Upper lobe of right lung (tissue), 1 donor: Measurements from ENCODE around the gene KLRC1. TPM values are rescaled to one million over a fixed set of nuclear protein-coding genes. Genes with fewer than 3 reads are reported as not detected.
"Not testable (repeated sequence)": the region's sequence is repeated elsewhere in the genome, so short reads cannot be mapped to it uniquely, and the experiment has no call there.

ENCODE experiments used
- ATAC-seq: fragments of 200-7000 bp; cut with Tn5 transposase; one replicate; pipeline ENCODE4 v1.9.1; 2020; ENCODE audit warnings: mild to moderate bottlenecking, moderate library complexity
- DNase-seq: peaks from one replicate; pipeline ENCODE4 v3.0.0-alpha.2; 2020
- H3K27ac ChIP-seq: fragments of 200-600 bp; one replicate; pipeline ENCODE4 v1.8.0; 2022
- H3K27me3 ChIP-seq: fragments of 200-600 bp; one replicate; pipeline ENCODE4 v1.8.0; 2022; ENCODE audit warnings: mild to moderate bottlenecking
- H3K36me3 ChIP-seq: fragments of 200-600 bp; one replicate; pipeline ENCODE4 v1.8.0; 2022
- H3K4me1 ChIP-seq: fragments of 200-600 bp; one replicate; pipeline ENCODE4 v1.8.0; 2022
- H3K4me3 ChIP-seq: fragments of 200-600 bp; one replicate; pipeline ENCODE4 v1.8.0; 2022; ENCODE audit warnings: mild to moderate bottlenecking
- H3K9me3 ChIP-seq: fragments of 200-600 bp; one replicate; pipeline ENCODE4 v1.8.0; 2022
- intact Hi-C: fragments of 100-400 bp; cut with DNase I; formaldehyde crosslinking; loops from one replicate; pipeline ENCODE4 v1.11.0; 2022
- long read RNA-seq: library from polyadenylated mRNA; unstranded; transcript quantifications from one replicate; pipeline ENCODE4 v2.0.0, GENCODE V29; 2021
- total RNA-seq: library from RNA; stranded (reverse); fragmentation: NEBNext Ultra II Directional; extraction: Animal tissue kit (Norgen Biotek cat#: 25700); gene quantifications from one replicate; pipeline ENCODE4 v1.2.1, GENCODE V29; 2021
- TF ChIP-seq, protein P1 (sequence below): fragments of 200-600 bp; IDR thresholded peaks from one replicate; pipeline ENCODE4 v1.8.0; 2022; ENCODE audit warnings: antibody characterized with exemption
- donor health status: DM: no; HTN: yes; CAD: no; lungs with severe emphysema.

Gene KLRC1
- 2.5 TPM for total RNA-seq
- long read RNA-seq, partial matches to known transcripts = 0 of 1 reads
- long read RNA-seq, other reads (novel, unspliced or antisense) = 0 of 1 reads

DNA sequence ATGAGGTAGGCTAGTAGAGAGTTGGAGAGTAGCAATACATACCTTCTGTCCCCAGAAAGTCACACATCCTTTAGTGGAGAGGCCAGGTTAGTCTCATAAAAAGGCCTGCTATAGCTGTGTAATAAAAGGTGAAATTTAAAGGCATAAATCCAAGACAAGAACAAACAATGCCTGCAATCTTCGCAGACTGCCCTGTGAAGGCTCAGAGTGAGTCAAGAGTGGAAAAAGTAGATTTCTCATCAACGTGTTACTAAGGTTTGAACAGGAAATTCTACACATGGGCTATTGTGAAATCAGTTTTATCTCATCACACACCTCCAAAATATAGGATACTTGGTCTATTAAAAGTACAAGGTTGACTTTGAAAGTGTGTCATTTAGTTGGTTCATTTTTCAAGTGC is at the start of gene KLRC1:
TSS of gene KLRC1 (minus strand) at position 222 of the 400 bp plus-strand sequence. CDS start 2,221 bp downstream, outside the sequence.
- H3K27me3 ChIP-seq = no peaks in the 10 kb centered on the region
- H3K9me3 ChIP-seq = peaks cover 16% of the 10 kb centered on the region
- no peak within 1 kb of the TSS for H3K27ac ChIP-seq
- no peak within 1 kb of the TSS for H3K4me3 ChIP-seq
- H3K36me3 ChIP-seq = no peaks in the 10 kb centered on the region
- TF ChIP-seq, protein P1, sequence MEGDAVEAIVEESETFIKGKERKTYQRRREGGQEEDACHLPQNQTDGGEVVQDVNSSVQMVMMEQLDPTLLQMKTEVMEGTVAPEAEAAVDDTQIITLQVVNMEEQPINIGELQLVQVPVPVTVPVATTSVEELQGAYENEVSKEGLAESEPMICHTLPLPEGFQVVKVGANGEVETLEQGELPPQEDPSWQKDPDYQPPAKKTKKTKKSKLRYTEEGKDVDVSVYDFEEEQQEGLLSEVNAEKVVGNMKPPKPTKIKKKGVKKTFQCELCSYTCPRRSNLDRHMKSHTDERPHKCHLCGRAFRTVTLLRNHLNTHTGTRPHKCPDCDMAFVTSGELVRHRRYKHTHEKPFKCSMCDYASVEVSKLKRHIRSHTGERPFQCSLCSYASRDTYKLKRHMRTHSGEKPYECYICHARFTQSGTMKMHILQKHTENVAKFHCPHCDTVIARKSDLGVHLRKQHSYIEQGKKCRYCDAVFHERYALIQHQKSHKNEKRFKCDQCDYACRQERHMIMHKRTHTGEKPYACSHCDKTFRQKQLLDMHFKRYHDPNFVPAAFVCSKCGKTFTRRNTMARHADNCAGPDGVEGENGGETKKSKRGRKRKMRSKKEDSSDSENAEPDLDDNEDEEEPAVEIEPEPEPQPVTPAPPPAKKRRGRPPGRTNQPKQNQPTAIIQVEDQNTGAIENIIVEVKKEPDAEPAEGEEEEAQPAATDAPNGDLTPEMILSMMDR = no peak
- ATAC-seq (no peak), DNase-seq (no peak)
- intact Hi-C loops = no loop called here
- no peaks in the 10 kb centered on the region for H3K4me1 ChIP-seq

DNA sequence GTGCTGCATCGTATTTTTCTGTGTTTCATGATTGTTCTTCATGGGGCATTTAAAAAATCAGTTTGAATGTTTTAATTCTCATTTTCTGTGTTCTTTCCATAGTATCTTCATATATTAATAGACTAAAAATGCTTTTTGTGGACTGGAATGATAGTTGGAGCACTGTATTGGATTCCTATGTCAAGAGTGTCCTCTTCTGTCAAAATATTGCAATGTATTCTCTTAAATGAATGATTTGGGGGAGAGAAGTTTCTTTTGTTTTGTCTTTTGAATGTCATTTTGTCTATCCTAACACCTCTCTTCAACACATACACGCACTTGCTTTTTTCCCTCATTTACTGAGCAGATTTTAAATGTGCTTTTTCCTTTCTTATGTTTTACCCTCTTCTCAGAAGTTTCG is 47.9 kb upstream of the KLRC1 start:
- Histone ChIP-seq H3K36me3 (no peaks in the 10 kb centered on the region), H3K9me3 (no peaks in the 10 kb centered on the region), H3K4me1 (no peaks in the 10 kb centered on the region), H3K27me3 (no peaks in the 10 kb centered on the region), H3K27ac (no peak overlapping the region), H3K4me3 (no peak overlapping the region)
- intact Hi-C loops = no loop called here
- ATAC-seq (no peak), DNase-seq (no peak)
- TF ChIP-seq, protein P1 = peak; percentile 13

DNA sequence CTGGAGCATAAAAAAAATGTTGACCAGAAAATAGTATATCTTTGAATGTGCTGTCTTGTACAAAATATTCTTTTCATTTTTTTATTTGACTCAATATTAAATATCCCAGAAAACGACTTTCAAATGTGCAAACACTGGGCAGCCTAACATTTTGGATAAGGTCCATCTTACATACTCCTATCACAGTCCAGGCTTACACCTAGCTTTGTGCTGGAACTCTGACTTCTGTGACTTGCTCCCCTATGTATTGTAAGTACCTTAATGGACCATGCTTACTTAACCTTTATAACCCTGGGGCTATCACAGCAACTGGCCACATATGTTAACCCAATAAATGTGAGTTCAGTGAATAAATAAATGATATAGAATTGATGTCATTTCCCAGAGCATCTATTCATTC is 44.9 kb upstream of the KLRC1 start:
- H3K36me3 ChIP-seq = no peaks in the 10 kb centered on the region
- H3K27me3 ChIP-seq = no peaks in the 10 kb centered on the region
- H3K9me3 ChIP-seq = no peaks in the 10 kb centered on the region
- intact Hi-C loops = no loop called here
- DNase-seq = no peak
- no peak overlapping the region for H3K27ac ChIP-seq
- no peak for ATAC-seq
- TF ChIP-seq, protein P1 = no peak
- no peaks in the 10 kb centered on the region for H3K4me1 ChIP-seq
- no peak overlapping the region for H3K4me3 ChIP-seq

DNA sequence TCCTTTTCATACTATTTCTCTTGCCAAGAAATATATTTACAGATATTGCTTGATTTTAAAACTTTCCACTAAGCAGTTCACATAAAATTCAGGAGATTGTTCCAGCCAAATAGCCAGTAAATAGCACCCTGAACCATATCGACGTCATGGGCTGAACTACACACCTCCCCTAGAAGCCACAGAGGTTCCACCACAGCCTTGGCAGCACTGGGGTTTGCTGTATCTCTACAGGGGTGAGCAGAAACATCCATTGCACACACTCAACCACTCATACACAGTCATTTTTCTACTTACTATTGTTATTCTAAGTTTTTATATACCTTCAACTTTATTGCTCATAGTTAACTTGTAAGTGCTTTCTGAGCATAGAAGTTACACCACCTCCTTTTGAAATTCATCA is 44.4 kb upstream of the KLRC1 start:
- no peaks in the 10 kb centered on the region for H3K36me3 ChIP-seq
- no peak overlapping the region for H3K27ac ChIP-seq
- intact Hi-C loops = no loop called here
- no peaks in the 10 kb centered on the region for H3K9me3 ChIP-seq
- H3K27me3 ChIP-seq = no peaks in the 10 kb centered on the region
- peak; percentile 37 for ATAC-seq
- no peaks in the 10 kb centered on the region for H3K4me1 ChIP-seq
- no peak overlapping the region for H3K4me3 ChIP-seq
- DNase-seq = no peak
- TF ChIP-seq, protein P1 = no peak

DNA sequence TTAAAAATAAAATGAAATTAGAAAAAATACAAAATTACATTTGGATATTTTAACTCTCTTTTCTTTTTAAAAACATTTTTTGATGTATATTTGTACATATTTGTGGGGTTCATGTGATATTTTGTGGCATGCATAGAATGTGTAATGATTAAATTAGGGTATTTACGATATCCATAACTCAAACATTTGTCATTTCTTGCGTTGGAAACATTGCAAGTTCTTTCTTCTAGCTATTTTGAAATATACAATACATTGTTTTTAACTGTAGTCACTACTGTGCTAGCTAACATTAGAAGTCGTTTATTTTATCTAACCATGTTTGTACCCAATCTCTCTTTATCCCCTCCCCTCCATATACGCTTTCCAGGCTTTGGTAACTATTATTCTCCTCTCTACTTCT is 38.6 kb upstream of the KLRC1 start:
- ATAC-seq (no peak), DNase-seq (no peak)
- intact Hi-C loops = no loop called here
- TF ChIP-seq, protein P1 = no peak
- Histone ChIP-seq H3K9me3 (no peaks in the 10 kb centered on the region), H3K27me3 (no peaks in the 10 kb centered on the region), H3K36me3 (no peaks in the 10 kb centered on the region), H3K4me1 (no peaks in the 10 kb centered on the region), H3K4me3 (no peak overlapping the region), H3K27ac (no peak overlapping the region)

DNA sequence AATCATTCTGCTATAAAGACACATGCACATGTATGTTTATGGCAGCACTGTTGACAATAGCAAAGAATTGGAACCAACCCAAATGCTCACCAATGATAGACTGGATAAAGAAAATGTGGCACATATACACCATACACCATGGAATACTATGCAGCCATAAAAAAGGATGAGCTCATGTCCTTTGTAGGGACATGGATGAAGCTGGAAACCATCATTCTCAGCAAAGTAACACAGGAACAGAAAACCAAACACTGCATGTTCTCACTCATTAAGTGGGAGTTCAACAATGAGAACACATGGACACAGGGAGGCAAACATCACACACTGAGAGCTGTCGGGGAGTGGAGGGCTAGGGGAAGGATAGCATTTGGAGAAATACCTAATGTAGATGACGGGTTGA is 34.2 kb upstream of the KLRC1 start:
- intact Hi-C loops, H3K4me3 ChIP-seq, ATAC-seq, H3K27me3 ChIP-seq, H3K9me3 ChIP-seq, DNase-seq, H3K36me3 ChIP-seq, H3K27ac ChIP-seq, H3K4me1 ChIP-seq: not testable (repeated sequence)

DNA sequence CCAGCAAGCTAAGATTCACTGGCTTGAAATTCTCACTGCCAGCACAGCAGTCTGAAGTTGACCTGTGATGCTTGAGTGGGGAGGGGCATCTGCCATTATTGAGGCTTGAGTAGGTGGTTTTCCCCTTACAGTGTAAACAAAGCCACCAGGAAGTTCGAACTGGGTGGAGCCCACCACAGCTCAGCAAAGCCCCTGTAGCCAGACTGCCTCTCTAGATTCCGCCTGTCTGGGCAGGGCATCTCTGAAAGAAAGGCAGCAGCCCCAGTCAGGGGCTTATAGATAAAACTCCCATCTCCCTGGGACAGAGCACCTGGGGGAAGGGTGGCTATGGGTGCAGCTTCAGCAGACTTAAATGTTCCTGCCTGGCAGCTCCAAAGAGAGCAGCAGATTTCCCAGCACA is 28.7 kb upstream of the KLRC1 start:
- not testable (repeated sequence) for DNase-seq, ATAC-seq

DNA sequence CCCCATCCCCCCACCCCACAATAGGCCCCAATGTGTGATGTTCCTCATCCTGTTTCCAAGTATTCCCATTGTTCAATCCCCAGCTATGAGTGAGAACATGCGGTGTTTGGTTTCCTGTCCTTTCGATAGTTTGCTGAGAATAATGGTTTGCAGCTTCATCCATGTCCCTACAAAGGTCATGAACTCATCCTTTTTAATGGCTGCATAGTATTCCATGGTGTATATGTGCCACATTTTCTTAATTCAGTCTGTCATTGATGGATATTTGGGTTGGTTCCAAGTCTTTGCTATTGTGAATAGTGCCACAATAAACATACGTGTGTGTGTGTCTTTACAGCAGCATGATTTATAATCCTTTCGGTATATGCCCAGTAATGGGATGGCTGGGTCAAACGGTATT is 19.6 kb upstream of the KLRC1 start:
- intact Hi-C loops, H3K4me3 ChIP-seq, ATAC-seq, DNase-seq, H3K27ac ChIP-seq, H3K27me3 ChIP-seq, H3K36me3 ChIP-seq, H3K9me3 ChIP-seq, H3K4me1 ChIP-seq: not testable (repeated sequence)

More for the DNA sequence above, 28.7 kb upstream of the KLRC1 start:
- H3K4me3 ChIP-seq, H3K27ac ChIP-seq, H3K36me3 ChIP-seq, intact Hi-C loops, H3K9me3 ChIP-seq, H3K4me1 ChIP-seq, H3K27me3 ChIP-seq: not testable (repeated sequence)
